ENCODE measurements around the gene SFRP5.

GRCh38 chr10:97763411-97763810, 8.4 kb downstream of the SFRP5 start:
- TF ChIP-seq FOXM1 (IDR thresholded peaks at IDR 0.05; ENCODE audit: borderline replicate concordance, low read depth) = no peak
- no peak for TF ChIP-seq CREB1 (IDR thresholded peaks at IDR 0.05; ENCODE audit: low read depth)
- no peak for TF ChIP-seq NFIC (IDR thresholded peaks at IDR 0.05)
- TF ChIP-seq RAD21 (IDR thresholded peaks at IDR 0.05; ENCODE audit: low read depth) = no peak
- TF ChIP-seq EP300 (IDR thresholded peaks at IDR 0.05; ENCODE audit: borderline replicate concordance) = no peak
- no peak for TF ChIP-seq TEAD4 (IDR thresholded peaks at IDR 0.05)
- TF ChIP-seq REST (IDR thresholded peaks at IDR 0.05; ENCODE audit: low read depth) = no peak
- TF ChIP-seq MAX (IDR thresholded peaks at IDR 0.05) = no peak
- no peak for TF ChIP-seq CEBPB (IDR thresholded peaks at IDR 0.05)
- no peak for TF ChIP-seq ZBTB7A (IDR thresholded peaks at IDR 0.05; ENCODE audit: low read depth)
- no peak for TF ChIP-seq TAF1 (IDR thresholded peaks at IDR 0.05; ENCODE audit: low read depth)
- no peak for TF ChIP-seq EGR1 (IDR thresholded peaks at IDR 0.05)
- TF ChIP-seq TCF12 (IDR thresholded peaks at IDR 0.05; ENCODE audit: low read depth) = no peak
- TF ChIP-seq USF1 (IDR thresholded peaks at IDR 0.05) = no peak

All from Ishikawa (cell line).